IMR-90 (cell line): ENCODE results near the gene CDH13.

Experiments used
- BHLHE40 ChIP-seq: fragments of 150-350 bp; IDR thresholded peaks from 2 replicates; pipeline ENCODE4 v1.6.1; 2016; ENCODE audit warnings: mild to moderate bottlenecking, low read depth, low read length
- CEBPB ChIP-seq: IDR thresholded peaks from 2 replicates; pipeline ENCODE4 v1.6.1; 2012; ENCODE audit warnings: low read depth, low read length, improper control_type of control experiment
- CHD1 ChIP-seq: IDR thresholded peaks from 2 replicates; pipeline ENCODE4 v1.6.1; 2012; ENCODE audit warnings: low read depth, low read length, improper control_type of control experiment
- FOS ChIP-seq: fragments of 150-350 bp; IDR thresholded peaks from 2 replicates; pipeline ENCODE4 v1.6.1; 2016; ENCODE audit warnings: low read depth, low read length
- MAFK ChIP-seq: IDR thresholded peaks from 2 replicates; pipeline ENCODE4 v1.6.1; 2012; ENCODE audit warnings: low read depth, low read length, improper control_type of control experiment
- MAZ ChIP-seq: IDR thresholded peaks from 2 replicates; pipeline ENCODE4 v1.6.1; 2012; ENCODE audit warnings: low read depth, mild to moderate bottlenecking, low read length, improper control_type of control experiment, moderate library complexity, borderline replicate concordance
- POLR2A ChIP-seq: IDR thresholded peaks from 2 replicates; pipeline ENCODE4 v1.6.1; 2012; ENCODE audit warnings: mild to moderate bottlenecking, low read depth, low read length
- RAD21 ChIP-seq: IDR thresholded peaks from 2 replicates; pipeline ENCODE4 v1.6.1; 2012; ENCODE audit warnings: low read length, improper control_type of control experiment
- RCOR1 ChIP-seq: IDR thresholded peaks from 2 replicates; pipeline ENCODE4 v1.6.1; 2012; ENCODE audit warnings: mild to moderate bottlenecking, low read length, improper control_type of control experiment; ENCODE audit not compliant: insufficient replicate concordance
- RFX5 ChIP-seq: IDR thresholded peaks from 2 replicates; pipeline ENCODE4 v1.8.0; 2012; ENCODE audit warnings: low read depth, mild to moderate bottlenecking, low read length, moderate library complexity
- SMC3 ChIP-seq: fragments of 150-350 bp; IDR thresholded peaks from 2 replicates; pipeline ENCODE4 v1.6.1; 2016; ENCODE audit warnings: low read depth, mild to moderate bottlenecking, antibody characterized with exemption, low read length, moderate library complexity
- TF ChIP-seq, protein P1 (sequence below): conservative IDR thresholded peaks from 2 replicates; pipeline ENCODE4 v1.5.1; 2012; ENCODE audit warnings: mild to moderate bottlenecking, low read depth, low read length, improper control_type of control experiment
- TF ChIP-seq, protein P2 (sequence below): fragments of 150-350 bp; IDR thresholded peaks from 2 replicates; pipeline ENCODE4 v1.6.1; 2016; ENCODE audit warnings: low read depth, mild to moderate bottlenecking, low read length, moderate library complexity, borderline replicate concordance
- TF ChIP-seq, protein P3 (sequence below): fragments of 150-350 bp; IDR thresholded peaks from 2 replicates; pipeline ENCODE4 v1.6.1; 2017; ENCODE audit warnings: mild to moderate bottlenecking, antibody characterized with exemption, low read length, low read depth

DNA sequence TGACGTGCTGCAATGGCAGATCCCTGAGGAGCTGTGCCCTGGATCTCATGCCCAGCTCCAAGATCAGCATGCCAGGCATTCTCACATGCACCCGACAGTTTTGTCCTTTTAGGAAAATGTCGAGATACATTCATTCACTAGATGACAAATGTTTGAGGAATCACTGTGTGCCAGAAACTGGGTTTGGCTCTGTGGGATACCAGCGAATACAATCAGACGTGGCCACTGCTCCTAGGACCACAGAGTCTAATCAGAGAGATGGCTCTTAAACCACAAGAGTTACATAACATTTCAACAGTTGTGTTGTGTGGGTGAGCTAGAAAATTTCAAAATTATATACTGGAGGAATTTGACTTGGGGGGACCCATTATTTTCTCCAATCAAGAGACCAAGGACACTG lies 579.7 kb downstream of the CDH13 start:
- TF ChIP-seq, protein P1, sequence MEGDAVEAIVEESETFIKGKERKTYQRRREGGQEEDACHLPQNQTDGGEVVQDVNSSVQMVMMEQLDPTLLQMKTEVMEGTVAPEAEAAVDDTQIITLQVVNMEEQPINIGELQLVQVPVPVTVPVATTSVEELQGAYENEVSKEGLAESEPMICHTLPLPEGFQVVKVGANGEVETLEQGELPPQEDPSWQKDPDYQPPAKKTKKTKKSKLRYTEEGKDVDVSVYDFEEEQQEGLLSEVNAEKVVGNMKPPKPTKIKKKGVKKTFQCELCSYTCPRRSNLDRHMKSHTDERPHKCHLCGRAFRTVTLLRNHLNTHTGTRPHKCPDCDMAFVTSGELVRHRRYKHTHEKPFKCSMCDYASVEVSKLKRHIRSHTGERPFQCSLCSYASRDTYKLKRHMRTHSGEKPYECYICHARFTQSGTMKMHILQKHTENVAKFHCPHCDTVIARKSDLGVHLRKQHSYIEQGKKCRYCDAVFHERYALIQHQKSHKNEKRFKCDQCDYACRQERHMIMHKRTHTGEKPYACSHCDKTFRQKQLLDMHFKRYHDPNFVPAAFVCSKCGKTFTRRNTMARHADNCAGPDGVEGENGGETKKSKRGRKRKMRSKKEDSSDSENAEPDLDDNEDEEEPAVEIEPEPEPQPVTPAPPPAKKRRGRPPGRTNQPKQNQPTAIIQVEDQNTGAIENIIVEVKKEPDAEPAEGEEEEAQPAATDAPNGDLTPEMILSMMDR: no peak
- no peak for TF ChIP-seq RFX5
- TF ChIP-seq POLR2A: no peak
- TF ChIP-seq CEBPB: no peak
- TF ChIP-seq, protein P2, sequence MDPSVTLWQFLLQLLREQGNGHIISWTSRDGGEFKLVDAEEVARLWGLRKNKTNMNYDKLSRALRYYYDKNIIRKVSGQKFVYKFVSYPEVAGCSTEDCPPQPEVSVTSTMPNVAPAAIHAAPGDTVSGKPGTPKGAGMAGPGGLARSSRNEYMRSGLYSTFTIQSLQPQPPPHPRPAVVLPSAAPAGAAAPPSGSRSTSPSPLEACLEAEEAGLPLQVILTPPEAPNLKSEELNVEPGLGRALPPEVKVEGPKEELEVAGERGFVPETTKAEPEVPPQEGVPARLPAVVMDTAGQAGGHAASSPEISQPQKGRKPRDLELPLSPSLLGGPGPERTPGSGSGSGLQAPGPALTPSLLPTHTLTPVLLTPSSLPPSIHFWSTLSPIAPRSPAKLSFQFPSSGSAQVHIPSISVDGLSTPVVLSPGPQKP: no peak
- no peak for TF ChIP-seq RAD21
- TF ChIP-seq MAZ: no peak
- no peak for TF ChIP-seq CHD1
- no peak for TF ChIP-seq FOS
- no peak for TF ChIP-seq MAFK
- TF ChIP-seq, protein P3, sequence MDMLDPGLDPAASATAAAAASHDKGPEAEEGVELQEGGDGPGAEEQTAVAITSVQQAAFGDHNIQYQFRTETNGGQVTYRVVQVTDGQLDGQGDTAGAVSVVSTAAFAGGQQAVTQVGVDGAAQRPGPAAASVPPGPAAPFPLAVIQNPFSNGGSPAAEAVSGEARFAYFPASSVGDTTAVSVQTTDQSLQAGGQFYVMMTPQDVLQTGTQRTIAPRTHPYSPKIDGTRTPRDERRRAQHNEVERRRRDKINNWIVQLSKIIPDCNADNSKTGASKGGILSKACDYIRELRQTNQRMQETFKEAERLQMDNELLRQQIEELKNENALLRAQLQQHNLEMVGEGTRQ: no peak
- no peak for TF ChIP-seq RCOR1
- TF ChIP-seq BHLHE40: no peak
- TF ChIP-seq SMC3: no peak
